Choroid plexus epithelial cell (primary cell): ENCODE results near the gene HOXC11.

Source experiments
- DNase-seq: peaks from one replicate; pipeline ENCODE4 v3.0.0-alpha.2; 2010; ENCODE audit warnings: low read depth
- H3K4me3 ChIP-seq: 2 replicates; pipeline ENCODE4 v1.5.1; 2011; ENCODE audit warnings: low read depth, mild to moderate bottlenecking, control low read depth, low read length, moderate library complexity
- CTCF ChIP-seq: conservative IDR thresholded peaks from 2 replicates; pipeline ENCODE4 v1.5.1; 2011; ENCODE audit warnings: low read depth, mild to moderate bottlenecking, control low read depth, inconsistent platforms, low read length, moderate library complexity

The HOXC11 gene

GRCh38 chr12:53966385-53967133, 6.4 kb upstream of the HOXC11 start:
- DNase-seq, result no peak
- H3K4me3 ChIP-seq, result no peak overlapping the region
- no peak for TF ChIP-seq CTCF

- H3K4me3 ChIP-seq, result no peak overlapping the region
- TF ChIP-seq CTCF, result no peak
- no peak for DNase-seq
These were observed 5.5 kb upstream of the HOXC11 start for GRCh38 chr12:53967421-53967925.

- TF ChIP-seq CTCF, result no peak
- no peak for DNase-seq
- no peak overlapping the region for H3K4me3 ChIP-seq
These were observed 4.5 kb upstream of the HOXC11 start for GRCh38 chr12:53968214-53969127.

- DNase-seq, result no peak
- no peak for TF ChIP-seq CTCF
- no peak overlapping the region for H3K4me3 ChIP-seq
These were observed 3.2 kb upstream of the HOXC11 start for GRCh38 chr12:53969588-53970259.

GRCh38 chr12:53970451-53970850, 2.5 kb upstream of the HOXC11 start:
- no peak for DNase-seq
- TF ChIP-seq CTCF, result no peak
- H3K4me3 ChIP-seq, result no peak overlapping the region

GRCh38 chr12:53971129-53971528, 1.8 kb upstream of the HOXC11 start:
- DNase-seq, result no peak
- no peak for TF ChIP-seq CTCF

More at GRCh38 chr12:53971129-53971528, 1.8 kb upstream of the HOXC11 start:
- no peak overlapping the region for H3K4me3 ChIP-seq
